ENCODE data around the gene NFATC2IP. TPM values are rescaled to one million over a fixed set of nuclear protein-coding genes. Genes with fewer than 3 reads are reported as not detected.
A peak's percentile ranks its signal among the peaks of the same experiment; 100 is the strongest.

The NFATC2IP gene
- 10 to 100 TPM; 19.5 to 20.2 TPM for total RNA-seq
- long read RNA-seq, donor 1, full-length matches to known transcripts: 3 of 6 reads
- long read RNA-seq, donor 1, partial matches to known transcripts: 0 of 6 reads
- long read RNA-seq, donor 1, other reads (novel, unspliced or antisense): 3 of 6 reads
- long read RNA-seq, donor 2, partial matches to known transcripts: 1 of 9 reads
- long read RNA-seq, donor 2, other reads (novel, unspliced or antisense): 7 of 9 reads

- intact Hi-C loops (cut with DNase I): no loop called here
- DNase-seq (ENCODE audit: low spot score): peak; percentile 100
Measured at GRCh38 chr16:28950648-28951409, at the start of gene NFATC2IP. NFATC2IP (plus strand) TSS chr16:28950937; CDS start chr16:28951012, 75 bp downstream.

GRCh38 chr16:28901862-28902261 is 48.9 kb upstream of the NFATC2IP start:
- intact Hi-C loops (cut with DNase I): no loop called here

GRCh38 chr16:28902909-28903308 is 47.8 kb upstream of the NFATC2IP start:
- intact Hi-C loops (cut with DNase I): no loop called here
- no peak for DNase-seq (ENCODE audit: low spot score)

More at GRCh38 chr16:28901862-28902261, 48.9 kb upstream of the NFATC2IP start:
- no peak for DNase-seq (ENCODE audit: low spot score)

- DNase-seq (ENCODE audit: low spot score): no peak
- intact Hi-C loops (cut with DNase I): loop anchor here in 1 of 2 donors (1.0 kb wide), 1 partner anchor 45 kb away; no protein-coding TSS in a partner anchor
Measured at GRCh38 chr16:28903344-28904042, 47.2 kb upstream of the NFATC2IP start.

- no peak for DNase-seq (ENCODE audit: low spot score)
- intact Hi-C loops (cut with DNase I): loop anchor here in 1 of 2 donors (1.0 kb wide), 1 partner anchor 44 kb away; no protein-coding TSS in a partner anchor
Measured at GRCh38 chr16:28904363-28904762, 46.4 kb upstream of the NFATC2IP start.

GRCh38 chr16:28904828-28905227 is 45.9 kb upstream of the NFATC2IP start:
- intact Hi-C loops (cut with DNase I): loop anchor here in 1 of 2 donors (1.0 kb wide), 1 partner anchor 43 kb away; no protein-coding TSS in a partner anchor

GRCh38 chr16:28905229-28905754 is 45.4 kb upstream of the NFATC2IP start:
- DNase-seq (ENCODE audit: low spot score): no peak
- intact Hi-C loops (cut with DNase I): no loop called here

More at GRCh38 chr16:28904828-28905227, 45.9 kb upstream of the NFATC2IP start:
- DNase-seq (ENCODE audit: low spot score): no peak

GRCh38 chr16:28905800-28906372 is 44.9 kb upstream of the NFATC2IP start:
- DNase-seq (ENCODE audit: low spot score): no peak
- intact Hi-C loops (cut with DNase I): no loop called here

- no peak for DNase-seq (ENCODE audit: low spot score)
- intact Hi-C loops (cut with DNase I): no loop called here
Measured at GRCh38 chr16:28910086-28911031, 40.4 kb upstream of the NFATC2IP start.

- intact Hi-C loops (cut with DNase I): no loop called here
- DNase-seq (ENCODE audit: low spot score): no peak
Measured at GRCh38 chr16:28912558-28912957, 38.2 kb upstream of the NFATC2IP start.

GRCh38 chr16:28913946-28914724 is 36.6 kb upstream of the NFATC2IP start:
- DNase-seq (ENCODE audit: low spot score): no peak
- intact Hi-C loops (cut with DNase I): no loop called here

- intact Hi-C loops (cut with DNase I): no loop called here
- no peak for DNase-seq (ENCODE audit: low spot score)
Measured at GRCh38 chr16:28915181-28915580, 35.6 kb upstream of the NFATC2IP start.

- intact Hi-C loops (cut with DNase I): loop anchor here in 1 of 2 donors (1.0 kb wide), 1 partner anchor 20 kb away; no protein-coding TSS in a partner anchor
- DNase-seq (ENCODE audit: low spot score): no peak
Measured at GRCh38 chr16:28917095-28917494, 33.6 kb upstream of the NFATC2IP start.

GRCh38 chr16:28918698-28919097 is 32.0 kb upstream of the NFATC2IP start:
- DNase-seq (ENCODE audit: low spot score): no peak
- intact Hi-C loops (cut with DNase I): no loop called here

GRCh38 chr16:28923231-28923587 is 27.5 kb upstream of the NFATC2IP start:
- DNase-seq (ENCODE audit: low spot score): no peak
- intact Hi-C loops (cut with DNase I): no loop called here

- intact Hi-C loops (cut with DNase I): no loop called here
- DNase-seq (ENCODE audit: low spot score): no peak
Measured at GRCh38 chr16:28923652-28924398, 26.9 kb upstream of the NFATC2IP start.

GRCh38 chr16:28924399-28924761 is 26.4 kb upstream of the NFATC2IP start:
- DNase-seq (ENCODE audit: low spot score): no peak
- intact Hi-C loops (cut with DNase I): no loop called here
